ENCODE results near the gene LARGE1. TPM values are rescaled to one million over a fixed set of nuclear protein-coding genes. Genes with fewer than 3 reads are reported as not detected.
A peak's percentile ranks its signal among the peaks of the same experiment; 100 is the strongest.

LARGE1 gene
- total RNA-seq, 1 donor from 2014 or later: 2.4 TPM

- Histone ChIP-seq H3K4me3 (ENCODE audit: low read depth, low read length) (peak overlapping the region; percentile 59), H3K36me3 (ENCODE audit: control insufficient read depth, insufficient read depth, low read length) (no peaks in the 10 kb centered on the region), H3K27me3 (ENCODE audit: control insufficient read depth, insufficient read depth, low read length) (peaks cover 3% of the 10 kb centered on the region)
- DNase-seq (ENCODE audit: low read depth) (peak; percentile 22), FAIRE-seq (no peak)
- no peak for TF ChIP-seq CTCF (IDR thresholded peaks at IDR 0.05; ENCODE audit: insufficient read depth, low read length, severe bottlenecking)
Observed at GRCh38 chr22:33919391-33920196, 682 bp downstream of the LARGE1 start.

GRCh38 chr22:33918676-33919365 is 1.5 kb downstream of the LARGE1 start:
- Histone ChIP-seq H3K36me3 (ENCODE audit: control insufficient read depth, insufficient read depth, low read length) (no peaks in the 10 kb centered on the region), H3K27me3 (ENCODE audit: control insufficient read depth, insufficient read depth, low read length) (peaks cover 3% of the 10 kb centered on the region), H3K4me3 (ENCODE audit: low read depth, low read length) (no peak overlapping the region)
- TF ChIP-seq CTCF (IDR thresholded peaks at IDR 0.05; ENCODE audit: insufficient read depth, low read length, severe bottlenecking): no peak
- FAIRE-seq (no peak), DNase-seq (ENCODE audit: low read depth) (no peak)

- Histone ChIP-seq H3K4me3 (ENCODE audit: low read depth, low read length) (no peak overlapping the region), H3K36me3 (ENCODE audit: control insufficient read depth, insufficient read depth, low read length) (no peaks in the 10 kb centered on the region), H3K27me3 (ENCODE audit: control insufficient read depth, insufficient read depth, low read length) (peaks cover 3% of the 10 kb centered on the region)
- no peak for DNase-seq (ENCODE audit: low read depth)
- no peak for FAIRE-seq
- no peak for TF ChIP-seq CTCF (IDR thresholded peaks at IDR 0.05; ENCODE audit: insufficient read depth, low read length, severe bottlenecking)
Observed at GRCh38 chr22:33917744-33918406, 2.4 kb downstream of the LARGE1 start.

GRCh38 chr22:33914699-33915098 is 5.6 kb downstream of the LARGE1 start:
- DNase-seq (ENCODE audit: low read depth) (no peak), FAIRE-seq (no peak)
- no peak for TF ChIP-seq CTCF (IDR thresholded peaks at IDR 0.05; ENCODE audit: insufficient read depth, low read length, severe bottlenecking)
- H3K36me3 ChIP-seq (ENCODE audit: control insufficient read depth, insufficient read depth, low read length): no peaks in the 10 kb centered on the region
- no peak overlapping the region for H3K4me3 ChIP-seq (ENCODE audit: low read depth, low read length)
- peaks cover 3% of the 10 kb centered on the region for H3K27me3 ChIP-seq (ENCODE audit: control insufficient read depth, insufficient read depth, low read length)

- DNase-seq (ENCODE audit: low read depth) (no peak), FAIRE-seq (no peak)
- no peak for TF ChIP-seq CTCF (IDR thresholded peaks at IDR 0.05; ENCODE audit: insufficient read depth, low read length, severe bottlenecking)
- H3K27me3 ChIP-seq (ENCODE audit: control insufficient read depth, insufficient read depth, low read length): peaks cover under 1% of the 10 kb centered on the region
- no peak overlapping the region for H3K4me3 ChIP-seq (ENCODE audit: low read depth, low read length)
- H3K36me3 ChIP-seq (ENCODE audit: control insufficient read depth, insufficient read depth, low read length): no peaks in the 10 kb centered on the region
Observed at GRCh38 chr22:33914131-33914530, 6.1 kb downstream of the LARGE1 start.
